GM21526 (cell line): ENCODE results near the gene GGA2.
"Not testable (repeated sequence)": the region's sequence is repeated elsewhere in the genome, so short reads cannot be mapped to it uniquely, and the experiment has no call there.

Experiments
- ATAC-seq: cut with Tn5 transposase; IDR thresholded peaks from one replicate; pipeline ENCODE4 v1.9.1; 2021; ENCODE audit warnings: moderate library complexity; ENCODE audit not compliant: unreplicated experiment, low FRiP score

Gene GGA2

GRCh38 chr16:23483492-23483891 is 26.8 kb downstream of the GGA2 start:
- ATAC-seq: not testable (repeated sequence)

DNA sequence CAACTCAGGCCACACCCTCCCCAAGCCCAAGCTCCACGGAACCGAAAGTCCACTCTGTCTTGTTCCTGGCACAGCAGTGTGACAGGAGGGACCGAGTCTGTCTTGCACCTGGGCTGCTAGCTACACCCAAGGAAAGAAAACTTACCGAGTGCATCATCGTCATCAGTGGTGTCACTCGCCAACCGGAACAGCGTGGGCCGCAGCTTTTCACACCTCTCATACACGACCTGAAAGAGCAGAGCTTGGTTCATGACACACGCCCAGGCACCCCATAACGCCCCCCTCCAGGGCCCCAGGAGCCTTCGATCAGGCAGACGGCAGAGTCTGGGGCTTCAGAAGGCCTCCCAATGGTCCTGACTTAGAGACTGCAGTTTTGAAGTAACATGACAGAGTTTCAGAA is 27.5 kb downstream of the GGA2 start:
- no peak for ATAC-seq

DNA sequence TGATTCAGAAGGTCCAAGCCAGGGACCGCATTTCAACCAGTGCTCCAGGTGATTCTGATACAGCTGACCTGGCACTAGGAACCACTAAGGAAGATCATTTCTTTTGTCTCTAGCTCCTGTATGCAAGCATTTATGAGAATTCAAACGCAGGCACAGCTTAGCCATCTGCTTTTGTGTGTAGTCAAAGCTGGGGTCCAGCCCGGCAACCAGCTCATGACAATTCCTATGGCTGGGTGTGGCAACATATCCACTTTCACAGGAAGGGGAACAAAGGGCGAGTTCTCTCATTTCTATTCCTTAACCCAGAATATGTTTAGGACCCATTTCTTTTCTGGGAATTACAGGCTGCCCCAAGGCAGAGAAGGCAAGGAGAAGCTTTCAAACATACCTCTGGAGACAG is 30.0 kb downstream of the GGA2 start:
- no peak for ATAC-seq

DNA sequence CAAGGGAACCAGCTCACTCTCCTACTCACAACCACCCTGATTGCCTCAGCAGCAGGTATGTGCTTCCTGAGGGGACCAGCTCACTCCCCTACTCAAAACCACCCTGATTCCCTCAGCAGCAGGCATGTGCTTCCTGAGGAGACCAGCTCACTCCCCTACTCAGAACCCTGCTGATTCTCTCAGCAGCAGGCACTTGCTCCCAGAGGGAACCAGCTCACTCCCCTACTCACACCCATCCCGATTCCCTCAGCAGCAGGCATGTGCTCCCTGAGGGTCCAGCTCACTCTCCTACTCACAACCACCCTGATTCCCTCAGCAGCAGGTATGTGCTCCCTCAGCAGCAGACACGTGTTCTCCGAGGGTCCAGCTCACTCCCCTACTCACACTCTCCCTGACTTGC is 31.2 kb downstream of the GGA2 start:
- no peak for ATAC-seq

DNA sequence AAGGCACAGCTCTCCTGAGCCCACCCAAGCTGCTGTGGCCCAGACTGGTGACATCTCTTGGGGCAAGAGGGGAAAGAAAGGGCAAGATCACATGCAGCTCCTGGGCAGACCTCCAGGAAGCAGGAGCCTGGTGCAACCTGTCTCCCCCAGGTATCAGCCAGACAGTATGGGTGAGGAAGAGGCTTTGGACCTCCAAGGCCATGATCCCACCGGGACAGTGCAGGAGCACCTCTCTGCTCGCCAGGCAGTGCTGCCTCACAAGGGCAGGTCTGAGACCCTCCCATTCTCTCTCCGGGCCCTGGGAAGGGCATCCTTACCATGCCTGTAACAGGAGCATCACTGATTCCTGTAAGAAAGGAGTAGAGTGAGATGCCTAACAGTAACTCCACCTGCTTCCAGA is 31.7 kb downstream of the GGA2 start:
- no peak for ATAC-seq

DNA sequence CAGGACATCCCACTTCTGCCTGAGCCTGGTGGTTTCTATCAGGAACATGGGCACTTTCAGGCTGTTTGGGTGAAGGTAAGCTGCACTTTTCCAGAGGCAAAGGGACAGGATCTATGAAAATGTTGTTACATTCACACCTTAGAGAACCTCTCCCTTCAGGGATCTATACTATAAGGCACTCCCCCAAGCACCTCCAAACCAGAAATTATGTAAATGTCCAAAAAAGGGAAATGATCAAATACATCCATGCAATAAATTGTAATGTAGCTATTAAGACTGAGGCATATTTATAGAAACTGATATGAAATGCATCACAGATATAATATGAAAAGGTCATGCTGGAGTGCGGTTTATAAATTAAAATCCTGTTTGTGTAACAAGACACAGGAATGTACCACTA is 34.0 kb downstream of the GGA2 start:
- no peak for ATAC-seq

GRCh38 chr16:23469814-23470213 is 40.5 kb downstream of the GGA2 start:
- ATAC-seq: no peak

- no peak for ATAC-seq
Observed at GRCh38 chr16:23466162-23466885, 44.0 kb downstream of the GGA2 start.

DNA sequence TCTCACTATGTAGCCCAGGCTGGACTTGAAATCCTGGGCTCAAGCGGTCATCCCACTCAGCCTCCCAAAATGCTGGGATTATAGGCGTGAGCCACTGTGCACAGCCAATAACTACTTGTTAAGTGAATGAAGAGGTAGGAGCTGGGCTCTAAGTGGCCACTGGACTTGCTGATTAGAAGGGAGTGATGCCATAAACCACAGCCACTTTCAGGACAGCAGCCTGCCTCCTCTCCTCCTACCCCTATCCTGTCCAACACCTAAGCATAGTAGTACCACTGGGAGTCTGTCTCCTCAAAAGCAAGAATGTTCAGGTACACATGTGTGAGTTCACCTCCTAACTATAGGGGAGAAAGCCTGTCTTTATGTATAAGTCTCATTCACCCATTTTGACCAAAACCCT is 45.1 kb downstream of the GGA2 start:
- no peak for ATAC-seq

DNA sequence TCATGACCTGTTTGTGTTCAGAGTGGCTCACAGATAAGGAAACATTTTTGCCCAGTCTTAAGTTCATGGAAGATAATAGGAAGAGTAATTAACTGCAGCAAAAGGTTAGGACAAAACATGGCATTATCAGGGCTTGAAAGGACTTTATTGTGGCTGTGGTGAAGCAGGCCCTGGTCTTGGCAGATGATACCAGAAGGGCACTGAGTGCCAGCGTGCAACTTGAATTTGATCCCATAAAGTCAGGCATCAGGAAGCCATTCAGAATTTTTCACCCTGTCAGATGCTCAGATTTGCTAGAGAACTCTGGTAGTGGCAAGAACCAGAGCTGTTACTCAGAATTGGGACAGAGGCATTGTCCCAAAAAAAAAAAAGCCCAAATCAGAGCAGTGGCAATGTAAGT is 46.1 kb downstream of the GGA2 start:
- ATAC-seq: no peak

- not testable (repeated sequence) for ATAC-seq
Observed at GRCh38 chr16:23462994-23463393, 47.3 kb downstream of the GGA2 start.

GRCh38 chr16:23453338-23454052 is 56.8 kb downstream of the GGA2 start:
- ATAC-seq: no peak

DNA sequence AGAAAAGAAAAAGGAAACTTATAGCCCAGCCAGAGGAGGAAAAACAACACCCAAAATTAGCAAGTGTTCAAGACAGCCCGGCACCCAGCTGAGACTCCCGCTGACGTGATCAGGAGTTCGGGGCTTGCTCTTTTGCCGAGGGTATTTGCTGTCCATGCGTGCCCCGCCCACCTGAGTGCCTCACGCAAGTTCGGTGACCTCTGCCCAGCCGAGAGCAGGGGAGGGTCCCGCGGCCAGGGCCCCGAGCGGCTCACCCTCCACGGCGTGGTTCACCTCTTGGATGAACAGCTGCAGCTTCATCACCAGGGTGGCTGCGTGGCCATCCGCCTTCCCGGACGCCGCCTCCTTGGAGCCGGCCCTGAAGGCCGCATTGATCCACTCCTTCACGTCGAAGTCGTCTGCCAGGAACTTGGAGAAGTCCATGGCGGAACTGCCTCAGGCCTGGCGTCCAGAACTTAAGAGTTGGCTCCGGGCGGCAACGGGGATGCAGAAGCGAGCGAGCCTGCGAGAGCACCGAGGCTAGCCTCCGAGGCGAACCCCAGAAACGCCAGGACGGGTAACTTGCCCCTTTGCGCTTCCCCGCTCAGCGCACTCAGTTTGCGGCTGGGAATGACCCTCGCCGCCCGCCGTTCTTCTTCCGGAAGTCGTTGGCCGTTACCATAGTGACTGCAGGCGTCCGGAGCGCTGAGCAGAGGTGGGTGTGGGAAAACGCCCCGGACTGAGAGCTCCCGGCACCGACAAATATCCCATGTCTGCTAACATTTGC is 57.5 kb downstream of the GGA2 start, which contains the start of gene COG7:
Gene COG7 (minus strand): TSS at position 618 of the 766 bp plus-strand sequence. CDS start 195 bp downstream, at position 423.
- peak; percentile 80 for ATAC-seq

- ATAC-seq: no peak
Observed at GRCh38 chr16:23452221-23452571, 58.1 kb downstream of the GGA2 start.

GRCh38 chr16:23448392-23448791 is 61.9 kb downstream of the GGA2 start:
- ATAC-seq: no peak

DNA sequence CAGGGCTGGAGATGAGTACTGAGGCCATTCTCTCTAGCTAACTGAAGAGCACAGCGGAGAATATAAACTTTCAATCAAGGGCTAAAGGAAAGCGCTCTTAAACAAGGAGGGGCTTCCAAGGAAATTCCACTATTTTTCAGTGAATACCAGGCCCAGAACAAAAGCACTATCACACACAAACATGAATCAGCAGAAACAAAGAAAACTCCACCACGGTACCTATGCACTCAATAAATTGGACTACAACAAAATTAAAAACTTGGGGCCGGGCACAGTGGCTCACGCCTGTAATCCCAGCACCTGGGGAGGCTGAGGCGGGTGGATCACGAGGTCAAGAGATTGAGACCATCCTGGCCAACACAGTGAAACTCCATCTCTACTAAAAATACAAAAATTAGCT is 72.8 kb downstream of the GGA2 start:
- not testable (repeated sequence) for ATAC-seq

DNA sequence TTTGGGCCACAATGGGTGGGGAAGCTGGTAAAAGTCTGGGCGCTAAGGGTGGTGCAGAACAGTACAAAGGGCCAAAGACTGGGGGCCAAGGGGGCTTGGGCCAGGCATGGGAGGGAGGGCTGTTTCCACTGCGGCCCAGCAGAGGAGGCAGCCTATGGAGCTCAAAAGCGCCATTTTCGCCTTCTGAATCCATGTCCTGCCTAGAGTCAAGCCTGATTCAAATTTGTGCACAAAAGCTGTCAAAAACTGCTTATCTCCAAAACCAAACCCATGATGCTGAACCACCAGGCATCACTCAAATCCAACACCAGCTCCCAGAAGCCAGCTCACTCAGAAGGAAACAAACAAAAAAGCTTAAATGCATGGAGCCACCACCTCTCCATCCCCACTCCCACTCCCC is 73.3 kb downstream of the GGA2 start:
- no peak for ATAC-seq

- ATAC-seq: no peak
Observed at GRCh38 chr16:23435500-23435899, 74.8 kb downstream of the GGA2 start.

GRCh38 chr16:23434380-23434779 is 75.9 kb downstream of the GGA2 start:
- ATAC-seq: no peak

DNA sequence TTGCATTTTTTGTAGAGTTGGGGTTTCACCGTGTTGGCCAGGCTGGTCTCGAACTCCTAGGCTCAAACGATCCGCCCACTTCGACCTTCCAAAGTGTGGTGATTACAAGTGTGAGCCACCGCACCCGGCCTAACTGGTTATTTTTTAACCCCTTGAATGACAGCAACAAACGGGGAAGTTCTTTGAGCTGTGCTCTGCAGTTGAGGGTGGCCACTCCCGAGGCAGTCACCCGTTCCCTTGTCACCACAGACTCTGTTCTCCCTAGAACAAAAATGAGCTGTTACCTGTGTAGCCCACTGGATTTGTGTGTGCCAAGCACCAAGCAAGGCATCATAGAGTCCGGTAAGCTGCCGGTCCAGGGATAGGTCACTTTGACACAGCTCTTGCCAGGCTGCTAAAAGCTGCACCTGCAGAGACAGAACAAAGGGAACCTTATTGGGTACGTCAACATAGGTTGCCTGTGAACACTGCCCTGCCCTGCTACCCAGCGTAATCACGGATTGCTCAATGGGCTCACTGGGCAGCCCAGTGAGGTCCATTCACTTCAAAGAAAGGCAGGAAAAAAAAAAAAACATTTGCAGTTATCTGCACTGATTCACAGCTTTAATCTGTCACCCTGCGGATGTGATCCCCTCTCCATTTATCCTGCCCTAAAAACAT is 76.9 kb downstream of the GGA2 start:
- no peak for ATAC-seq
